ENCODE measurements around the gene ZNF367. TPM values are rescaled to one million over a fixed set of nuclear protein-coding genes. Genes with fewer than 3 reads are reported as not detected.
"Not testable (repeated sequence)": the region's sequence is repeated elsewhere in the genome, so short reads cannot be mapped to it uniquely, and the experiment has no call there.

ZNF367 gene
- total RNA-seq, 2 donors from 2014 or later: 1.0 to 2.6 TPM

DNA sequence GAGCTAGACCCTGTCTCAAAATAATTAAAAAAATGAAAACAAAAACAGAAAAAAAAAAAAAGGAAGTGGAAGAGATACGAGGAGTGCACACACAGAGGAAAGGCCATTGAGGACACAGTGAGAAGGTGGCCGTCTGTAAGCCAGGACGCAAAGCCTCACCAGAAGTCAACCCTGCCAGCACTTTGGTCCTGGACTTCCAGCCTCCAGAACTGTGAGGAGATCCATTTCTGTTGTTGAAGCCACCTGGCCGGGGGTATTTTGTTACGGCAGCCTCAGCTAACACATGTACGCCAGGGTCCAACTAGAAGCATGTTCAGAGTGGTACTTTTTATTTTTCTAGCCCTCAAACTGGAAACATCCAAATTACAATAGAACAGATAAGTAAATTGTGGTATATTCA, 56.5 kb downstream of the ZNF367 start:
- Histone ChIP-seq H3K27ac (no peak overlapping the region), H3K4me1 (no peaks in the 10 kb centered on the region), H3K27me3 (no peaks in the 10 kb centered on the region), H3K36me3 (replicated peaks in 1 of 2; ENCODE audit: insufficient read depth in 1 of 2, low read depth in 2 of 2) (peaks cover 0 to 8% of the 10 kb centered on the region in 2 donors), H3K9me3 (no peaks in the 10 kb centered on the region), H3K4me3 (no peak overlapping the region)
- no peak for DNase-seq
- no peak for TF ChIP-seq POLR2A (IDR thresholded peaks at IDR 0.05)
- no peak for ATAC-seq
- intact Hi-C loops (cut with DNase I): no loop called here
- WGBS, 2 donors: 94% methylated on average over 6 of the region's 6 CpGs

DNA sequence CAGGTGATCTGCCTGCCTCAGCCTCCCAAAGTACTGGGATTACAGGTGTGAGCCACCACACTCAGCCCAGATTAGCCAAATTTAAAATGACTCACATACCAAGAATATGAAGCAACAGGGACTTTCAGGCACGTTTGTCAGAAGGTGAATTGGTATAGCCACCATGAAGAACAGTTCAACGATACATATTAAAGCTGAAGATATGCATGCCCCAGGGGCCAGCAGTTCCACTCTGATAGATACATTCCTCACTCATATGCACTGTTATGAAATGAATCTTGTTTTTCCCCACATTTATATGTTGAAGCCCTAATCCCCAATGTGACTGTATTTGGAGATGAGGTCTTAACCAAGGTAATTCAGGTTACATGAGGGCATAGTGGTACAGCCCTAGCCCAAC, 57.2 kb downstream of the ZNF367 start:
- H3K27me3 ChIP-seq: no peaks in the 10 kb centered on the region
- 85 to 100% methylated on average over 2 of the region's 2 CpGs for WGBS, 2 donors
- no peak for TF ChIP-seq POLR2A (IDR thresholded peaks at IDR 0.05)
- TF ChIP-seq, protein P1, sequence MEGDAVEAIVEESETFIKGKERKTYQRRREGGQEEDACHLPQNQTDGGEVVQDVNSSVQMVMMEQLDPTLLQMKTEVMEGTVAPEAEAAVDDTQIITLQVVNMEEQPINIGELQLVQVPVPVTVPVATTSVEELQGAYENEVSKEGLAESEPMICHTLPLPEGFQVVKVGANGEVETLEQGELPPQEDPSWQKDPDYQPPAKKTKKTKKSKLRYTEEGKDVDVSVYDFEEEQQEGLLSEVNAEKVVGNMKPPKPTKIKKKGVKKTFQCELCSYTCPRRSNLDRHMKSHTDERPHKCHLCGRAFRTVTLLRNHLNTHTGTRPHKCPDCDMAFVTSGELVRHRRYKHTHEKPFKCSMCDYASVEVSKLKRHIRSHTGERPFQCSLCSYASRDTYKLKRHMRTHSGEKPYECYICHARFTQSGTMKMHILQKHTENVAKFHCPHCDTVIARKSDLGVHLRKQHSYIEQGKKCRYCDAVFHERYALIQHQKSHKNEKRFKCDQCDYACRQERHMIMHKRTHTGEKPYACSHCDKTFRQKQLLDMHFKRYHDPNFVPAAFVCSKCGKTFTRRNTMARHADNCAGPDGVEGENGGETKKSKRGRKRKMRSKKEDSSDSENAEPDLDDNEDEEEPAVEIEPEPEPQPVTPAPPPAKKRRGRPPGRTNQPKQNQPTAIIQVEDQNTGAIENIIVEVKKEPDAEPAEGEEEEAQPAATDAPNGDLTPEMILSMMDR (IDR thresholded peaks at IDR 0.05): no peak
- no peak for ATAC-seq
- no peak overlapping the region for H3K4me3 ChIP-seq
- H3K27ac ChIP-seq: no peak overlapping the region
- H3K36me3 ChIP-seq (replicated peaks in 1 of 2; ENCODE audit: insufficient read depth in 1 of 2, low read depth in 2 of 2): peaks cover 0 to 8% of the 10 kb centered on the region in 2 donors
- DNase-seq: no peak
- intact Hi-C loops (cut with DNase I): no loop called here
- H3K4me1 ChIP-seq: no peaks in the 10 kb centered on the region
- no peaks in the 10 kb centered on the region for H3K9me3 ChIP-seq

DNA sequence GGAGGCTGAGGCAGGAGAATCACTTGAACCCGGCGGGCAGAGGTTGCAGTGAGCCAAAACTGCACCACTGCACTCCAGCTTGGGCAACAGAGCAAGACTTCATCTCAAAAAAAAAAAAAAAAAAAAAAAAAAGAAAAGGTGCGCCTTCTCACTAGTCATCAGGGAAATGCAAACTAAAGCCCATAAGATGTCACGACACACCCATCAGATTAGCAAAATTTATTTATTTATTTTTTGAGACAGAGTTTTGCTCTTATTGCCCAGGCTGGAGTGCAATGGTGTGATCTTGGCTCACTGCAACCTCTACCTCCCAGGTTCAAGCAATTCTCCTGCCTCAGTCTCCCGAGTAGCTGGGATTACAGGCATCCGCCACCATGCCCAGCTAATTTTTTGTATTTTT, 57.6 kb downstream of the ZNF367 start:
- H3K9me3 ChIP-seq; H3K27ac ChIP-seq; H3K4me3 ChIP-seq; DNase-seq; H3K4me1 ChIP-seq; H3K27me3 ChIP-seq; H3K36me3 ChIP-seq (replicated peaks in 1 of 2; ENCODE audit: insufficient read depth in 1 of 2, low read depth in 2 of 2); intact Hi-C loops (cut with DNase I); ATAC-seq: not testable (repeated sequence)
- 98 to 99% methylated on average over 6 of the region's 6 CpGs for WGBS, 2 donors

DNA sequence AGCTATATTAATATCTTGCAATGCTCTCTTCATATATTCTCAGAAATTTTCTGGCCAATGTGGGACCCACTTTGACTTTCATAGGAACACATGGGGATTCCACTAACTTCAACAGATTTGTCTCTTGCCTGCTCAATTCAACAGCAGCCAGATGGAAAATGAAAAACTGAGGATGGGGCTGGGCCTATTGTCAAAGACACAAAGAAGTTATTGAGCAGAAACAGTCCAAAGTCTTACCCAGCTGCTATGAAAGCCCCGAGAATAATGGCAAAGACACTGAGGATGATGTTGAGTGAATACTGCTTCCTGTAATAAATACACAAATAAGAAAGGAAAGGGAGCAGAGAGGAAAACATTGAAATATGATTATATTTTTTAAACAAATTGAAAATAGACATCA, 67.3 kb downstream of the ZNF367 start:
- ATAC-seq: no peak
- no peak for DNase-seq
- Histone ChIP-seq H3K36me3 (replicated peaks in 1 of 2; ENCODE audit: insufficient read depth in 1 of 2, low read depth in 2 of 2) (peaks cover 0 to 3% of the 10 kb centered on the region in 2 donors), H3K27me3 (no peaks in the 10 kb centered on the region), H3K9me3 (no peaks in the 10 kb centered on the region), H3K4me1 (no peaks in the 10 kb centered on the region), H3K27ac (no peak overlapping the region), H3K4me3 (no peak overlapping the region)
- no peak for TF ChIP-seq POLR2A (IDR thresholded peaks at IDR 0.05)
- TF ChIP-seq, protein P1 (IDR thresholded peaks at IDR 0.05): no peak
- intact Hi-C loops (cut with DNase I): no loop called here
- 95 to 100% methylated on average over 1 of the region's 1 CpG for WGBS, 2 donors

DNA sequence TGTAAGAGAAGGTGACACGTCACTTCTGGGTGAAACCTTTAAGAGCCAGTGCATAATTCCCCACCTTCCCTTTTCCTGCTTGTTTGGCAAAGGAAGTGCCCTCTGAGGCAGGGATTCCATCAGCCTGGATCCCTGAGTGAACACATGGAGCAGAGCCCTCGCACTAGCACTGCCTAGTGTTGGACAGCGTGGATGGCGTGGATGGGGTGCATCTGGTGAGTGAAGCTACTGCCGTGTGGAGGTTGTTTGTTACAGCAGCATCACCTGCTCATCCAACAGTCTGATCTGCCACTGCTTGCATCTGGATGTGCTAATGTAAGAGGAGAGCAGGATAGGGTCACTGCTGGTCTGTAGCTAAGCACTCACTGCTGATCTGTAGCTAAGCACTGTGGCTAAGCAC, 69.9 kb downstream of the ZNF367 start:
- DNase-seq: no peak
- Histone ChIP-seq H3K4me1 (peaks cover 8% of the 10 kb centered on the region), H3K27me3 (no peaks in the 10 kb centered on the region), H3K27ac (no peak overlapping the region), H3K36me3 (replicated peaks in 1 of 2; ENCODE audit: insufficient read depth in 1 of 2, low read depth in 2 of 2) (peaks cover 0 to 3% of the 10 kb centered on the region in 2 donors), H3K9me3 (no peaks in the 10 kb centered on the region), H3K4me3 (no peak overlapping the region)
- intact Hi-C loops (cut with DNase I): no loop called here
- no peak for ATAC-seq
- 95 to 100% methylated on average over 5 of the region's 5 CpGs for WGBS, 2 donors
- TF ChIP-seq, protein P1 (IDR thresholded peaks at IDR 0.05): no peak
- no peak for TF ChIP-seq POLR2A (IDR thresholded peaks at IDR 0.05)

DNA sequence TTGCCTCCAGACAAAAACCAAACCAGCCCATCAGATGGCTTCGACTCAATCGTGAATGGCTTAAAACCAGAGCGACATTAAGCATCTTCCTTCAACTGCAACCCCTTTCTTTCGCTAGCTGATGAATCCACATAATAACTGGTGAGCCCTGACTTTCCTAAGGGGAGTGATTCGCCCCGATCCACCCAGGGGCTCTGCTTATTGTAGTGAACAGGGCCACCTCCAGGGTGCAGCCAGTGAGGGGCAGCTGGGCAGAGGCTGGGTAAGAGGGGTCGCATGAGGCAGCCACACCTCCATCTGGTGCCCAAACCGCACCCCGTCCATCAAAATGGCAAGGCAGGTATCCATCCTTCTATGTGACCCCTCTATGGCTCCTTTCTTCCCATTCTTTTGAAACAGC, 72.6 kb downstream of the ZNF367 start:
- no peaks in the 10 kb centered on the region for H3K36me3 ChIP-seq (replicated peaks in 1 of 2; ENCODE audit: insufficient read depth in 1 of 2, low read depth in 2 of 2)
- H3K27ac ChIP-seq: no peak overlapping the region
- DNase-seq (no peak), ATAC-seq (no peak)
- no peaks in the 10 kb centered on the region for H3K9me3 ChIP-seq
- intact Hi-C loops (cut with DNase I): no loop called here
- TF ChIP-seq POLR2A (IDR thresholded peaks at IDR 0.05): no peak
- TF ChIP-seq, protein P1 (IDR thresholded peaks at IDR 0.05): no peak
- peaks cover 8% of the 10 kb centered on the region for H3K4me1 ChIP-seq
- H3K4me3 ChIP-seq: no peak overlapping the region
- no peaks in the 10 kb centered on the region for H3K27me3 ChIP-seq
- WGBS, 2 donors: 85 to 93% methylated on average over 9 of the region's 9 CpGs

Data from body of pancreas (tissue), 4 donors.